H1 (cell line): ENCODE data around the gene RHOG. TPM values are rescaled to one million over a fixed set of nuclear protein-coding genes. Genes with fewer than 3 reads are reported as not detected.

Experiments used
- CTCF ChIA-PET: fragments of 300-600 bp; sonication (Branson Sonifier 250); formaldehyde crosslinking; loops from one replicate; lab custom pipeline; 2021; ENCODE audit not compliant: partially characterized antibody; lab: Charles Lee
- POLR2A ChIA-PET: fragments of 300-600 bp; sonication (Branson Sonifier 250); formaldehyde crosslinking; loops from one replicate; lab custom pipeline; 2021; ENCODE audit warnings: inconsistent platforms; ENCODE audit not compliant: partially characterized antibody; lab: Charles Lee
- DNase-seq, 2 experiments: peaks; one replicate each; pipeline versions ENCODE4 v3.0.0 to v3.0.0-alpha.2; 2010 to 2022; ENCODE audit warnings: low spot score in 2 of 2, low read depth in 1 of 2, mixed read lengths in 1 of 2
- FAIRE-seq: peaks from 2 replicates; lab custom pipeline; 2011; peaks lifted over from hg19 to GRCh38; lab: Jason Lieb, UNC
- H2AFZ ChIP-seq: 2 replicates; pipeline ENCODE4 v1.8.1; 2012; ENCODE audit warnings: low read length, inconsistent platforms
- H2AK5ac ChIP-seq: 2 replicates; pipeline ENCODE4 v1.6.1; 2013; ENCODE audit warnings: low read depth, low read length
- H2BK120ac ChIP-seq: replicated peaks from 2 replicates; pipeline ENCODE3; 2013; ENCODE audit warnings: low read depth, low read length, inconsistent platforms
- H2BK12ac ChIP-seq: 2 replicates; pipeline ENCODE4 v1.6.1; 2013; ENCODE audit warnings: low read depth, low read length
- H2BK15ac ChIP-seq: 2 replicates; pipeline ENCODE4 v1.6.1; 2013; ENCODE audit warnings: low read length
- H2BK20ac ChIP-seq: 2 replicates; pipeline ENCODE4 v1.6.1; 2013; ENCODE audit warnings: low read length
- H2BK5ac ChIP-seq: 2 replicates; pipeline ENCODE4 v1.6.1; 2013; ENCODE audit warnings: low read depth, low read length
- H3K14ac ChIP-seq: 2 replicates; pipeline ENCODE4 v1.6.1; 2013; ENCODE audit warnings: inconsistent platforms; ENCODE audit not compliant: insufficient read length
- H3K18ac ChIP-seq: 2 replicates; pipeline ENCODE4 v1.6.1; 2013; ENCODE audit warnings: low read length; ENCODE audit errors: extremely low read depth
- H3K23ac ChIP-seq: 2 replicates; pipeline ENCODE4 v1.6.1; 2013; ENCODE audit warnings: inconsistent platforms; ENCODE audit not compliant: insufficient read length
- H3K23me2 ChIP-seq: 2 replicates; pipeline ENCODE4 v1.6.1; 2013; ENCODE audit warnings: low read depth, low read length
- H3K27ac ChIP-seq: 2 replicates; pipeline ENCODE4 v1.6.1; 2011; ENCODE audit warnings: low read depth, low read length, inconsistent platforms
- H3K27me3 ChIP-seq, 4 experiments: replicated peaks in 1 of 4; 1 replicate in 1 of 4; 2 replicates in 3 of 4; pipeline versions ENCODE4 v1.6.1 to v1.8.1; 2011 to 2013; ENCODE audit warnings: low read length in 3 of 4, mild to moderate bottlenecking in 3 of 4, inconsistent platforms in 2 of 4, mixed read lengths in 2 of 4, moderate library complexity in 1 of 4; ENCODE audit not compliant: control insufficient read depth in 3 of 4, insufficient read depth in 3 of 4; ENCODE audit errors: extremely low read depth in 1 of 4
- H3K36me3 ChIP-seq, 4 experiments: 2 replicates each; pipeline versions ENCODE4 v1.6.1 to v1.8.1; 2011 to 2013; ENCODE audit warnings: mild to moderate bottlenecking in 4 of 4, low read length in 3 of 4, moderate library complexity in 2 of 4, control low read depth in 1 of 4, inconsistent platforms in 1 of 4; ENCODE audit not compliant: insufficient read depth in 4 of 4, control insufficient read depth in 2 of 4
- H3K4ac ChIP-seq: replicated peaks from 2 replicates; pipeline ENCODE3; 2013; ENCODE audit warnings: low read length, low read depth, mixed read lengths, inconsistent platforms; ENCODE audit not compliant: insufficient read length
- H3K4me1 ChIP-seq, 4 experiments: replicated peaks in 1 of 4; 1 replicate in 1 of 4; 2 replicates in 3 of 4; pipeline versions ENCODE4 v1.6.1 to v1.8.1; 2011 to 2013; ENCODE audit warnings: low read length in 3 of 4, inconsistent platforms in 2 of 4, mixed read lengths in 1 of 4; ENCODE audit not compliant: insufficient read depth in 4 of 4, control insufficient read depth in 3 of 4
- H3K4me2 ChIP-seq, 2 experiments: 2 replicates each; pipeline versions ENCODE4 v1.6.1 to v1.8.1; 2011 to 2013; ENCODE audit warnings: low read depth in 2 of 2, low read length in 2 of 2, control low read depth in 1 of 2, inconsistent platforms in 1 of 2, mild to moderate bottlenecking in 1 of 2; ENCODE audit not compliant: insufficient read depth in 1 of 2
- H3K4me3 ChIP-seq, 4 experiments: fragments of 200-600, 300-600 bp in 1 of 4; sonication (generic), shearing (Covaris generic), sonication (Bioruptor Twin) in 1 of 4; 2 replicates each; pipeline versions ENCODE4 v1.5.1 to v1.8.1; 2011 to 2016; ENCODE audit warnings: low read length in 4 of 4, low read depth in 3 of 4, control low read depth in 2 of 4, inconsistent platforms in 2 of 4, mild to moderate bottlenecking in 2 of 4, mixed read lengths in 1 of 4, moderate library complexity in 1 of 4; ENCODE audit not compliant: insufficient read depth in 2 of 4; ENCODE audit errors: extremely low read depth in 1 of 4
- H3K56ac ChIP-seq: replicated peaks from 2 replicates; pipeline ENCODE3; 2013; ENCODE audit warnings: low read depth, mild to moderate bottlenecking, mixed read lengths, low read length, inconsistent platforms; ENCODE audit not compliant: insufficient read length
- H3K79me1 ChIP-seq: 2 replicates; pipeline ENCODE4 v1.6.1; 2013; ENCODE audit warnings: low read depth, low read length, control low read depth
- H3K79me2 ChIP-seq, 2 experiments: 2 replicates each; pipeline versions ENCODE4 v1.6.1 to v1.8.1; 2012 to 2013; ENCODE audit warnings: low read length in 2 of 2, mild to moderate bottlenecking in 2 of 2, inconsistent platforms in 1 of 2; ENCODE audit not compliant: insufficient read depth in 2 of 2, control insufficient read depth in 1 of 2
- H3K9ac ChIP-seq, 4 experiments: replicated peaks in 1 of 4; 1 replicate in 1 of 4; 2 replicates in 3 of 4; pipeline versions ENCODE4 v1.6.1 to v1.8.1; 2011 to 2013; ENCODE audit warnings: low read depth in 3 of 4, low read length in 3 of 4, control low read depth in 2 of 4, mild to moderate bottlenecking in 2 of 4, moderate library complexity in 2 of 4, inconsistent platforms in 1 of 4; ENCODE audit errors: extremely low read depth in 1 of 4
- H3K9me3 ChIP-seq, 2 experiments: 2 replicates each; pipeline versions ENCODE4 v1.6.1 to v1.8.1; 2012 to 2013; ENCODE audit warnings: mild to moderate bottlenecking in 2 of 2, moderate library complexity in 2 of 2, control low read depth in 1 of 2, inconsistent platforms in 1 of 2, low read depth in 1 of 2, low read length in 1 of 2, mixed read lengths in 1 of 2; ENCODE audit not compliant: insufficient read depth in 2 of 2
- H4K20me1 ChIP-seq, 2 experiments: replicated peaks in 1 of 2; 2 replicates each; pipeline versions ENCODE3 to v1.8.1; 2011 to 2013; ENCODE audit warnings: inconsistent platforms in 2 of 2, low read length in 2 of 2, mild to moderate bottlenecking in 1 of 2; ENCODE audit not compliant: insufficient read depth in 2 of 2, control insufficient read depth in 1 of 2
- H4K5ac ChIP-seq: 2 replicates; pipeline ENCODE4 v1.6.1; 2013; ENCODE audit warnings: low read length, low read depth, mixed read lengths, inconsistent platforms; ENCODE audit not compliant: insufficient read length
- H4K8ac ChIP-seq: 2 replicates; pipeline ENCODE4 v1.8.0; 2013; ENCODE audit warnings: mild to moderate bottlenecking, moderate library complexity, low read length, inconsistent platforms; ENCODE audit not compliant: insufficient read depth; ENCODE audit errors: extremely low read depth
- H4K91ac ChIP-seq: replicated peaks from 2 replicates; pipeline ENCODE3; 2013; ENCODE audit warnings: low read length, mixed read lengths, inconsistent platforms; ENCODE audit not compliant: insufficient read length
- CTBP2 ChIP-seq: IDR thresholded peaks from 2 replicates; pipeline ENCODE4 v1.7.0; 2011; ENCODE audit warnings: borderline replicate concordance, mild to moderate bottlenecking, moderate library complexity, mixed read lengths, low read length; ENCODE audit not compliant: insufficient read depth, insufficient read length
- FOSL1 ChIP-seq: IDR thresholded peaks from 2 replicates; pipeline ENCODE4 v1.6.1; 2011; ENCODE audit warnings: mild to moderate bottlenecking, low read depth, low read length, moderate library complexity; ENCODE audit not compliant: insufficient read depth
- GTF2F1 ChIP-seq: IDR thresholded peaks from 2 replicates; pipeline ENCODE4 v1.6.1; 2012; ENCODE audit warnings: low read depth, low read length, improper control_type of control experiment, borderline replicate concordance
- JUN ChIP-seq: IDR thresholded peaks from 2 replicates; pipeline ENCODE4 v1.6.1; 2011; ENCODE audit warnings: low read depth, mild to moderate bottlenecking, improper control_type of control experiment, low read length
- KDM1A ChIP-seq: fragments of 200-600, 300-600 bp; sonication (generic); IDR thresholded peaks from 2 replicates; pipeline ENCODE4 v1.7.1; 2016; ENCODE audit warnings: mild to moderate bottlenecking, low read length, borderline replicate concordance
- KDM4A ChIP-seq: IDR thresholded peaks from one replicate; pipeline ENCODE4 v1.7.1; 2012; ENCODE audit warnings: low read depth, mild to moderate bottlenecking, moderate library complexity, low read length, inconsistent platforms; ENCODE audit not compliant: severe bottlenecking
- KDM5A ChIP-seq: fragments of 200-600 bp; IDR thresholded peaks from 2 replicates; pipeline ENCODE4 v1.7.1; 2012; ENCODE audit warnings: mild to moderate bottlenecking, low read length, inconsistent platforms, mixed read lengths
- POLR2A ChIP-seq, 2 experiments: IDR thresholded peaks; 1 replicate in 1 of 2; 2 replicates in 1 of 2; pipeline ENCODE4 v1.6.1; 2011; ENCODE audit warnings: low read depth in 2 of 2, low read length in 2 of 2, mild to moderate bottlenecking in 2 of 2; ENCODE audit errors: control extremely low read depth in 1 of 2
- RXRA ChIP-seq: IDR thresholded peaks from 2 replicates; pipeline ENCODE4 v1.6.1; 2011; ENCODE audit warnings: low read depth, mild to moderate bottlenecking, low read length, moderate library complexity; ENCODE audit not compliant: insufficient read depth
- TCF12 ChIP-seq: IDR thresholded peaks from 2 replicates; pipeline ENCODE4 v1.6.1; 2011; ENCODE audit warnings: low read depth, mild to moderate bottlenecking, low read length
- ZNF274 ChIP-seq: IDR thresholded peaks from 2 replicates; pipeline ENCODE4 v1.7.0; 2012; ENCODE audit warnings: low read length, borderline replicate concordance; ENCODE audit errors: extremely low read depth
- WGBS, 2 experiments: shearing (Covaris generic) in 1 of 2; methylation state at CpG; one replicate each; pipeline versions ENCODE4 v1.1.6 to v1.1.7; 2013 to 2015; ENCODE audit warnings: low lambda C conversion rate in 2 of 2, mixed read lengths in 2 of 2, inconsistent platforms in 1 of 2, low coverage in 1 of 2, missing lambda C conversion rate in 1 of 2; ENCODE audit not compliant: insufficient replicate concordance in 2 of 2, insufficient coverage in 1 of 2, insufficient read length in 1 of 2; ENCODE audit errors: extremely low coverage in 1 of 2, missing lambda C conversion rate in 1 of 2; 5-methylcytosine and 5-hydroxymethylcytosine counted together
- polyA plus RNA-seq, 7 experiments: library from polyadenylated mRNA; depleted of rRNA in 3 of 7; stranded (reverse) in 5 of 7; unstranded in 2 of 7; fragments of >200 nt in 5 of 7; fragments of 200-250 nt in 2 of 7; gene quantifications; 1 replicate in 5 of 7; 2 replicates in 1 of 7; 4 replicates in 1 of 7; pipeline versions ENCODE4 v1.2.1 to v1.2.3, GENCODE V29; 2011 to 2013; ENCODE audit warnings: missing spikeins in 2 of 7, mixed read lengths in 2 of 7
- total RNA-seq: library from RNA; stranded (reverse); fragmentation: NEBNext Ultra II Directional; extraction: Animal tissue kit (Norgen Biotek cat#: 25700); gene quantifications from 2 replicates; pipeline ENCODE4 v1.2.1, GENCODE V29; 2021

The RHOG gene
- total and polyA plus RNA-seq, 2 of the 8 experiments (the other 6 are each of a cell fraction or from before 2014, with no cell fraction given): 28.3 to 69.6 TPM

DNA sequence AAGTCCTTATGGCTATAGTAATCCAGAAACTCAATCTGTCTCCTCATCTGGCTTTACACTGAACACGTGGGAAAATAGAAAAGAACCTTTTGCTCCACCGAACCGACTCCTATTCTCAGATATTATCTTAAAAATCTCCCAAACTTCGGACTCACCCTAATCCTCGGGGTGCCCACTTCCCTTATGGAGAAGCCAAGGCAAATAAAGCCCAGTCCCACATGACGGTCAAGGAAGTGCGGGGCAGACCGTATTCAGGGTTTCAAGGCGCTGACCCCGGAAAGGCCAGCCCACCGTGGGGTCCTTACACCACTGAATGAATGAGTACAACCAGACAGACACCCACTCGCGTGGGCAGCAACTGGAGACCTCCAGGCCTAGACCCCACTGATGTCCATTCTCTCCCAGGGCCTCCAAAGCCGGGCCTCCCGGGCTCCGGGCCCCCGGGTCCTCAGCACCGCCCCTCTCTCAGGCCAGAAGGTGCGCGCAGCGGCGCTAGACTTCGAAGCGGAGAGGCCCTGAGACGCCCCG, 43.9 kb downstream of the RHOG start:
- no peak for TF ChIP-seq TCF12
- TF ChIP-seq JUN: no peak
- TF ChIP-seq KDM1A: no peak
- TF ChIP-seq KDM5A: no peak
- no peak for TF ChIP-seq FOSL1
- no peak for TF ChIP-seq KDM4A
- no peak for TF ChIP-seq CTBP2
- TF ChIP-seq ZNF274: no peak
- no peak for TF ChIP-seq POLR2A (IDR thresholded peaks at IDR 0.05; ENCODE audit: control extremely low read depth in 1 of 2, low read depth in 2 of 2, low read length in 2 of 2)
- TF ChIP-seq GTF2F1: no peak
- no peak for TF ChIP-seq RXRA
- no peak overlapping the region for H2BK20ac ChIP-seq
- peaks cover 0 to 5% (median 2%) of the 10 kb centered on the region in 4 experiments; a peak in 1 of 7 replicates for H3K4me1 ChIP-seq
- DNase-seq: no peak
- peak overlapping the region; percentile 83 to 95 (median 93) for H3K4me3 ChIP-seq
- no peak overlapping the region for H2AFZ ChIP-seq
- peak overlapping the region; percentile 55 for H3K4ac ChIP-seq
- peaks cover 7% of the 10 kb centered on the region for H3K23me2 ChIP-seq
- H3K56ac ChIP-seq: peak overlapping the region; percentile 89
- no peak overlapping the region for H3K14ac ChIP-seq
- peak overlapping the region; percentile 96; the same call in 1 of the 2 replicates for H4K8ac ChIP-seq
- H3K9ac ChIP-seq: peak overlapping the region; percentile 68 to 89 (median 86)
- H3K23ac ChIP-seq: no peak overlapping the region
- H2BK120ac ChIP-seq: no peak overlapping the region
- H3K18ac ChIP-seq: peak overlapping the region; percentile 65; the same call in 1 of the 2 replicates
- no peak overlapping the region for H4K91ac ChIP-seq
- H3K79me1 ChIP-seq: peaks cover 6% of the 10 kb centered on the region; the same call in 1 of the 2 replicates
- no peak overlapping the region for H2BK12ac ChIP-seq
- 3% methylated on average over 16 of the region's 26 CpGs; no CpG with 5 or more reads in 1 of the 2 experiments for WGBS, 2 experiments
- H3K27ac ChIP-seq: peak overlapping the region; percentile 88
- no peaks in the 10 kb centered on the region for H3K27me3 ChIP-seq
- H2BK5ac ChIP-seq: 0 out of 2 replicates have a peak overlapping the region, but pooled peaks have one; percentile 66
- H4K5ac ChIP-seq: no peak overlapping the region
- ChIA-PET CTCF (interaction anchor here (7.8 kb wide), 1 partner anchor 12 kb away, joined by 81 read pairs; the partner anchor contains the start of gene PGAP2), POLR2A (interaction anchor here (0.8 to 4.0 kb wide), 7 partner anchors 9 to 41 kb away, joined by 3 to 18 read pairs (median 4); partner anchors contain the start of gene PGAP2)
- no peak overlapping the region for H2BK15ac ChIP-seq
- peaks cover 35 to 54% of the 10 kb centered on the region in 2 experiments for H3K79me2 ChIP-seq
- H4K20me1 ChIP-seq: peaks cover 13 to 18% of the 10 kb centered on the region in 2 experiments
- FAIRE-seq: no peak
- H2AK5ac ChIP-seq: no peak overlapping the region
- no peaks in the 10 kb centered on the region for H3K9me3 ChIP-seq
- H3K36me3 ChIP-seq: peaks cover 0 to 19% (median 11%) of the 10 kb centered on the region in 4 experiments; a peak in 6 of 8 replicates
- peak overlapping the region; percentile 84 to 86 for H3K4me2 ChIP-seq
